Activated naive CD8-positive, alpha-beta T cell treated with anti-CD3 and anti-CD28 coated beads, Interleukin-2, amount 10 ng/mL, durations not matched to agents 7 days and 5 days (primary cell): ENCODE measurements around the gene TSPAN9. TPM values are rescaled to one million over a fixed set of nuclear protein-coding genes. Genes with fewer than 3 reads are reported as not detected.
"Not testable (repeated sequence)": the region's sequence is repeated elsewhere in the genome, so short reads cannot be mapped to it uniquely, and the experiment has no call there.

Experiments used
- ATAC-seq: fragments of 150-1000 bp; cut with Tn5 transposase; one replicate; pipeline ENCODE4 v1.10.0; 2021; ENCODE audit warnings: low read depth, moderate library complexity
- POLR2A ChIA-PET: fragments of 350-600 bp; sonication (Branson Sonifier 250); formaldehyde crosslinking; loops from one replicate; lab custom pipeline; 2021; ENCODE audit warnings: antibody characterized with exemption; lab: Charles Lee
- DNase-seq: peaks from one replicate; pipeline ENCODE4 v3.0.0; 2021
- H3K27ac Mint-ChIP-seq: one replicate; pipeline ENCODE4 v1.8.0; 2022; ENCODE audit warnings: mild to moderate bottlenecking, mixed read lengths
- H3K27me3 Mint-ChIP-seq: one replicate; pipeline ENCODE4 v1.8.0; 2022; ENCODE audit warnings: mild to moderate bottlenecking, moderate library complexity, mixed read lengths
- H3K36me3 Mint-ChIP-seq: one replicate; pipeline ENCODE4 v1.8.0; 2021; ENCODE audit warnings: mild to moderate bottlenecking, mixed read lengths
- H3K4me1 Mint-ChIP-seq: one replicate; pipeline ENCODE4 v1.8.0; 2021; ENCODE audit warnings: mixed read lengths
- H3K4me3 Mint-ChIP-seq: one replicate; pipeline ENCODE4 v1.8.0; 2022; ENCODE audit warnings: mild to moderate bottlenecking, moderate library complexity, mixed read lengths
- H3K9me3 Mint-ChIP-seq: one replicate; pipeline ENCODE4 v1.8.0; 2021; ENCODE audit warnings: mixed read lengths
- total RNA-seq, 2 experiments: library from RNA; stranded (reverse); gene quantifications; one replicate each; pipeline ENCODE4 v1.2.3, GENCODE V29; 2021

TSPAN9 gene
- total RNA-seq, 2 experiments from 2014 or later, result 0.42 to 0.60 TPM

DNA sequence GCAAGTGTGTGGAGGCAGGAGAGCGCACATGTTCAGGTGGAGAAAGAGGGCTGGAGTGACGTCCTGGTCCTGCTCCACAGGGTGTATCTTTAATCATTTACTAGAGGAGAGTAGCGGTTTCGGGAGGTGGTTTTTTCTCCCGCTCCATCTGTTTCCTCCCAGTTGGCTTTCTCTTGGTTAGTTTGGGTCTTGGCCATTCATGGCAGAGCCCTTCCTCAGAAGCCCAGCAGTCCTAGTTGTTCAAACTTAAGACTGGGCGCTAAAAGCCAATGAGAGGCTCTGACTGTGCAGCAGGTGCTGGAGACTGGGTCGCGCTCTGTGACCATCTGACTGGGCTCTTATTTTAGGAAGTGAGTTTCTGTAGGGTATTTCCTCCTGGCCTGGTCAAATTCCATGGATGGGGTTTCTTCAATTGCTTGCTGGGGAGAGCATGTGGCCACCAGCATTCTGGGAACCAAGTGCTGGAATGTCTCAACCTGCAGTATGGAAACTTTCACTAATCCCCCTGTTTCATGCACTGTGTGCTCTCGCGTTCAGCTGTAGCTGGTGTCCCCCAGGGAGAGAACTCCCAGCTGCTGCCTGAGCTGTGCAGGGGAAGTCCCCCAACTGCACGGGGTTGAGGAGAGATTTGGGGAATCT is 27.4 kb upstream of the TSPAN9 start:
- no peaks in the 10 kb centered on the region for H3K9me3 Mint-ChIP-seq
- POLR2A ChIA-PET, result no interaction called here
- no peaks in the 10 kb centered on the region for H3K4me1 Mint-ChIP-seq
- no peak overlapping the region for H3K27ac Mint-ChIP-seq
- ATAC-seq (no peak), DNase-seq (no peak)
- peaks cover 23% of the 10 kb centered on the region for H3K27me3 Mint-ChIP-seq
- no peaks in the 10 kb centered on the region for H3K36me3 Mint-ChIP-seq
- no peak overlapping the region for H3K4me3 Mint-ChIP-seq

DNA sequence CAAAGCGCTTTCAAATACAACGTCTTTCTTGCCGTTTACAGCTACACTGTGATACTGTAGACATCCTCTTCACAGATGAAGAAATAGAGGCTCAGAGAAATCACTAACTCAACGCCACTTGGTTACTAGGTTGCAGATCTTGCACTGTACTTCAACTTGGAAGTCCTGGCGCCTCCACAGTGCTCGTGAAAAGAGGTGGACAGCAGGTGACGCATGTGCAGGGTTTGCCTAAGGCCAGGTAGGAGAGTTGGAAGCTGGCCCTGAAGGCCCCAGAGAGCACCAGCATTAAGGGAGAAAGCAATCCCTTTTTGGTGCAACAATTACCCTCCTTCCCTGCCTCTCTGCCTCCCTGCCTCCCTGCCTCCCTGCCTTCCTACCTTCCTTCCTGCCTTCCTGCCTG is 22.8 kb upstream of the TSPAN9 start:
- H3K36me3 Mint-ChIP-seq, result no peaks in the 10 kb centered on the region
- ATAC-seq (no peak), DNase-seq (no peak)
- H3K4me3 Mint-ChIP-seq, result no peak overlapping the region
- H3K27me3 Mint-ChIP-seq, result peaks cover 14% of the 10 kb centered on the region
- POLR2A ChIA-PET, result no interaction called here
- no peaks in the 10 kb centered on the region for H3K4me1 Mint-ChIP-seq
- H3K27ac Mint-ChIP-seq, result no peak overlapping the region
- no peaks in the 10 kb centered on the region for H3K9me3 Mint-ChIP-seq

DNA sequence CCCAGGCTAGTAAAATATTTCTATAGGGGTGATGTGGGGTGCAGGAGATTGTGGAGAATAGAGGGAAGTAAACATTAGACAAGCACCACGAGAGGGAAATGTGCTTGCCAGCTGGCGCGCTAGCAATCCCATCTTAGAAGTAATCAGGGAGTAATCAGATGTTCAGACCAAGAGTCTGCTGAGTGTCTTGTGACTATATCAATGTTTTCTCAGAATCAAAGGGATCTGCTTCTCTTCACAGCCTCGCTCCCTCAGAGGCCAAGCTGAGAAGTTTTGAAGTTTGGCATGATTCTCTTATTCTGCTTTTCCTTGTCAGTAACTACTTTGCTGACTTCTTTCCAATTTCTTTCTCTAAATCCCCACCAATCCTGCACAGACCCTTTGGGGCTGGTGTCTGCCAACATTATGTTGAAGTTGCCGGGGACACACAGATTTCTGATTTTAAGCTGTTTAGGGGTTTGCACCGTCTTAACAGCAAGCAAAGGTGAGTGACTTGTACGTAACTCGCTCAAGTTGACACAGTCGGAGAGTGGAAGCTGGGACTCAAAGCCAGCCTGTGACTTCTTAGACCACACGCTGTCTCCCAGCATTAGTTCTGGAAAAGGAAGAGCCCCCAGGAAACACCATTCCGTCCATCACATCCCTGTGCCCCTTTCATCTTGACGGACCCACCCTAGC is 22.0 kb upstream of the TSPAN9 start:
- POLR2A ChIA-PET, result no interaction called here
- ATAC-seq (no peak), DNase-seq (no peak)
- no peak overlapping the region for H3K4me3 Mint-ChIP-seq
- no peaks in the 10 kb centered on the region for H3K9me3 Mint-ChIP-seq
- H3K36me3 Mint-ChIP-seq, result no peaks in the 10 kb centered on the region
- H3K27me3 Mint-ChIP-seq, result peaks cover 12% of the 10 kb centered on the region
- H3K27ac Mint-ChIP-seq, result no peak overlapping the region
- no peaks in the 10 kb centered on the region for H3K4me1 Mint-ChIP-seq

DNA sequence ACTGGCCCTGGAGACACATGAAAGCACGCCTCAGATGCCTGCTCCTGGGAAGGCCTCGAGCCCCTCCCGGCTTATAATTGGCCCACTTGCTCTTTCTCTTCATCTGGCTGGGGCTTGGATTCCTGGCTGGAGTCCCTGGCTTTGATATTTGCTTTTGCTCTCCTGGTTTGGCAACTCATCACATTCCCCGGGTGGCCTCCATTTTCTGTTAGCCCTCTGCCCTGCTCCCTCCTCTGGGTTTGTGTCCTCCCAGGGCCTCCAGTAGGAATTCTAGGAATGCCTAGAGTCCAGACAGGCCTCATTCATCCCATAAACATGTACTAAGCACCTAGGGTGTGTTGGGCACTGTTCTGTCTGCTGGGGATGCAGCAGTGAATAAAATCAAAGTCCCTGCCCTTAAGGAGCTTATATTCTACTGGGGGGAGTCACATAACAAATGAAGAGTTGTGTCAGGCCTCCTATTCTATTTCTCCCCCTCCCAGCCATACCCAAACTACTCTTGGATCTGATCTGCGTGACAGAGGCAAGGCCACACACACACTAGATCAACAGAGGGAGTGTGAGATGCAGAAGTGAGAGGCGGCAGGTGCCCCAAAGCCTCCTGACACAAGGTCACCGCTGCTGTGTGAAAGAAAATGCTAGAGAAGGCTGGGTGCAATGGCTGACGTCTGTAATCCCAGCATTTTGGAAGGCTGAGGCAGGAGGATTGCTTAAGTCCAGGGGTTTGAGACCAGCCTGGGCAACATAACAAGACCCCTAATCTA is 21.3 kb upstream of the TSPAN9 start:
- H3K9me3 Mint-ChIP-seq, result no peaks in the 10 kb centered on the region
- no peak overlapping the region for H3K27ac Mint-ChIP-seq
- H3K27me3 Mint-ChIP-seq, result peaks cover 13% of the 10 kb centered on the region
- DNase-seq (no peak), ATAC-seq (no peak)
- peaks cover 2% of the 10 kb centered on the region for H3K4me1 Mint-ChIP-seq
- H3K36me3 Mint-ChIP-seq, result no peaks in the 10 kb centered on the region
- no peak overlapping the region for H3K4me3 Mint-ChIP-seq
- POLR2A ChIA-PET, result no interaction called here

DNA sequence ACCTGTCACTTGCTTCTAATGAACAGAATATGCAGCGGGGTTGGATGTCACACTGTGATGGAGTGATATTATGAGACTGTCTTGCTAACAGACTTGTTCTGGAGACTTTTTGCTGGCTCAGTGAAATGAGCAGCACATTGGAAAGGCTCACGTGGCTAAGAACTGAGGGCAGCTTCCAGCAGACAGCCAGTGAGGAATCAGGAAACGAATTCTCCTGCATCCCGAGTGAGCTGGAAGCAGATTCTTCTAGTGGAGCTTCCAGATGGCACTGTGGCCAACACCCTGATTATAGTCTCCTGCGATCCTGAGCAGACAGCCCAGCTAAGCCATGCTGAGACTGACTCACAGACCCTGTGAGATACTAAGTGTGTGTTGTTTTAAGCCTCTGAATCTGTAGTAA is 16.1 kb upstream of the TSPAN9 start:
- DNase-seq, result no peak
- no peak overlapping the region for H3K4me3 Mint-ChIP-seq
- H3K36me3 Mint-ChIP-seq, result no peaks in the 10 kb centered on the region
- peaks cover 5% of the 10 kb centered on the region for H3K4me1 Mint-ChIP-seq
- H3K27ac Mint-ChIP-seq, result no peak overlapping the region
- peaks cover 29% of the 10 kb centered on the region for H3K27me3 Mint-ChIP-seq
- POLR2A ChIA-PET, result no interaction called here
- H3K9me3 Mint-ChIP-seq, result peaks cover 4% of the 10 kb centered on the region
- no peak for ATAC-seq

DNA sequence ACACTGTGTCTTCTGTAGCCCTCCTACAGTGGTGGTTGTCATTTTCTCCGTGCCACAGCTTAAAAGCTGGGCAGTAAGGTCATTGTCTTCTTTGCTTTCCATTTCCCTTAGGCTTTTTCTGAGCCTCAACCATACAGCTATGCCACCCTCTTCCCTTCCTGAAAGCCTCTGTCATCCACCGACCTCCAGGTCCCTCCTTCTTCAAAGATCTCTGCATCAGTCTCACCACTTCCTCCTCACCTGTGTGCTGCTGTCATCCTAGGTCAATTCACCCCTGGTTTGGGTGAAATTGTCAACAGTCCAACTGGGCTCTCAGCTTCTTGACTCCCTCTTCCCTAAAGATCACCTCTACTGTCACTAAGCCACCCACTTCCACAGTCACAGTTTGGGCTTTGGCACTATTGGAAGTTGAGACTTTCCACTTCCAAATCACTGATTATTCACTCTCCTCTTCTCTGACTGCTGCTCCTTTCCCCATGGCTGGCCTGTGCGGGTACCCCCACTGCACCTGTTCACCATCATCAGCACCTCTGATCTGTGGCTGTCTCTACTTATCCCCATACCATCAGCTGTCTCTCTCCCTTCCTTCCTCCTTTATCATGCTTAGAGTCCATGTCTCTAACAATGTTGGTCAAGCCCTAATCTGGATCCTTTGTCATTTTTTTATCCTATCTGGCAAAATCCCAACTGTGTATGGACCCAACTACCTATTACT is 15.5 kb upstream of the TSPAN9 start:
- peaks cover 29% of the 10 kb centered on the region for H3K27me3 Mint-ChIP-seq
- peaks cover 4% of the 10 kb centered on the region for H3K9me3 Mint-ChIP-seq
- H3K4me1 Mint-ChIP-seq, result peaks cover 5% of the 10 kb centered on the region
- H3K36me3 Mint-ChIP-seq, result no peaks in the 10 kb centered on the region
- POLR2A ChIA-PET, result no interaction called here
- no peak for DNase-seq
- no peak overlapping the region for H3K4me3 Mint-ChIP-seq
- ATAC-seq, result no peak
- H3K27ac Mint-ChIP-seq, result no peak overlapping the region

DNA sequence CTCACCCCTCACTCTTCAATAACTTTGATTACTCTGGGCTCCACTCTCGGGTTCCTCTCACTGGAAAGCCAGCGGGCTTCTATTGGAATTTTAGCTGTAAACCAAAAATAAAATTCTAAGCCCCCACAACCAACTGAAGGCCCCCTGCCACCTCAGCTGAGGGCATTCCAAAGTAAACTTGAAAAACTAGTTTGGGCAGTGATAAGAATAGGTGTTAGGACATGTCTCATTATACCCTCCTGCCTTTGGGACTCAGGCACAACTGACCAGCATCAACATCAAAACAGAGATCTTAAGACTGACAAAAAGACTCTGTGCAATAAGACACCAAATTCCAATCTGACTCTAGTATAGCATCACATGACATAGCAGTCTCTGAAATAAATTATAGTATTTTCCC is 11.9 kb upstream of the TSPAN9 start:
- POLR2A ChIA-PET, result no interaction called here
- H3K27me3 Mint-ChIP-seq, result peaks cover 43% of the 10 kb centered on the region
- H3K9me3 Mint-ChIP-seq, result peaks cover 4% of the 10 kb centered on the region

DNA sequence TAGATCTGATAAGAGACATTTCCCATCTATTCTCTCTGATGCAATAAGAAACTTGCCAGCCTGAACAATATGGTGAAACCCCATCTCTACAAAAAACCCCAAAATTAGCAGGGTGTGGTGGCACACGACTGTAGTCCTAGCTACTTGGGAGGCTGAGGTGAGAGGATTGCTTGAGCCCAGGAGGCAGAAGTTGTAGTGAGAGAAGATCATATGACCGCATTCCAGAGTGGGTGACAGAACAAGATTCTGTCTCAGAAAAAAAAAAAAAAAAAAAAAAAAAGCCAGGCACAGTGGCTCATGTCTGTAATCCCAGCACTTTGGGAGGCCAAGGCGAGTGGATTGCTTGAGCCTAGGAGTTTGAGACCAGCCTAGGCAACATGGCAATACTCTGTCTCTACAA is 11.3 kb upstream of the TSPAN9 start:
- H3K4me1 Mint-ChIP-seq, POLR2A ChIA-PET, H3K27ac Mint-ChIP-seq, H3K4me3 Mint-ChIP-seq, DNase-seq, H3K36me3 Mint-ChIP-seq, H3K9me3 Mint-ChIP-seq, ATAC-seq: not testable (repeated sequence)
- H3K27me3 Mint-ChIP-seq, result peaks cover 40% of the 10 kb centered on the region

More for the DNA sequence above, 11.9 kb upstream of the TSPAN9 start:
- H3K27ac Mint-ChIP-seq, result no peak overlapping the region
- H3K36me3 Mint-ChIP-seq, result no peaks in the 10 kb centered on the region
- no peak overlapping the region for H3K4me3 Mint-ChIP-seq
- ATAC-seq (no peak), DNase-seq (no peak)
- H3K4me1 Mint-ChIP-seq, result peaks cover 5% of the 10 kb centered on the region

DNA sequence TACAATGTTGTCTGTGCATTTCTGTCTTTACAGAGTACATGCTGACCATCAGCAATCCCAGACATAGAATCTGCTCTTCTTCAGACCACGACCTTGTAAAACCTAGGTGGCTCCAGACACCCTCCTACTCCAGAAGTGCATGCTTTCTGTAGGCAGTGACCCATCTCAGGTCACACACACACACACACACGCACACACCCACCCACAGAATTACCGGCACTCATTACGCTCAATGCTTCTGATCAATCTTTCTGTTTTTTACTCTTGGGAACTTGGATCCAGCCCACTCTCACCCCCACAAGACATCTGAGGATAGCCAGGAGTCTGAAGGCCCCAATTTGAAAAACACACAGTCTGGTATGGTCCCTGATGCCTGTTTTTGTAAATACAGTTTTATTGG is 7.5 kb upstream of the TSPAN9 start:
- Mint-ChIP-seq H3K4me3 (no peak overlapping the region), H3K27ac (no peak overlapping the region), H3K36me3 (no peaks in the 10 kb centered on the region), H3K9me3 (no peaks in the 10 kb centered on the region), H3K27me3 (peaks cover 21% of the 10 kb centered on the region), H3K4me1 (no peaks in the 10 kb centered on the region)
- ATAC-seq (no peak), DNase-seq (no peak)
- POLR2A ChIA-PET, result interaction anchor here (0.6 kb wide), 1 partner anchor 100 kb away, joined by 8 read pairs; no protein-coding TSS in a partner anchor

DNA sequence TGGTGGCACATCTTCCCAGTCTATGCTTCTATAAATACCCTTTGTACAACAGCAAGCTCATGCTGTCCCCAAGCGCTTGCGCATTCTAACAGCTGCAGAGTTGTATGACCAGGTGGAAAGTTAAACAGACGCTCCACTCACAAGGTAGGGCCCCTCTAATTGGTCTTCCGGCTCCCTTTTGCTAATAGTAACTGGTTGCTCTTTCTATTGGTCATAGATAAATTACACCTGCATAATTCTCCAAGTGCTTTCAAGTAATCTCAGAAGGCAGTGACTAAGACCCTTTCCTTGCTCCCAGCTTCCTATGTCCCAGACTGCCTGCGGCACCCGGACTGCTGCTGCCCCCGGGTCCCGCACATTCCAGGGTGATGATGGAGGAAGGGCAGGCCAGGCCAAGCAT is 6.1 kb upstream of the TSPAN9 start:
- POLR2A ChIA-PET, result no interaction called here

DNA sequence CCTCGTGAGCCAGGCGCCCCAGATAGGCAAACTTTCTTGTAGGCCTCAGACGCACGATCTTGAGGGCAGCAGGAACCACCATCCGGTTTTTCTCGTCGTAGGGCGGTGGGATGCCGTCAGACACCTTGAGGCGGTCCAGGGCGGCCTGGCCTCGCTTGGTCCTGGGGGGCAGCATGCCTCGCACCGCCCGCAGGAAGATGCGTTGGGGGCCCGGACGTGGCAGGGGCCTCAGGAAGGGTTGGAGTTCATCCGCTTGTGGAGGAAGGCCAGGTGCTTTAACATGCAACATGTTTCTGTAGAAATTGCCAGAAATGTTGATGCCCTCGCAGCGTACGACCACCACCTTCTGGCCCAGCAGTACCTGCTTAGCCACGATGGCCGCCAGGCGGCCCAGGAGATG is 5.5 kb upstream of the TSPAN9 start:
- POLR2A ChIA-PET, result no interaction called here
- H3K4me1 Mint-ChIP-seq, result no peaks in the 10 kb centered on the region
- no peaks in the 10 kb centered on the region for H3K36me3 Mint-ChIP-seq
- H3K27me3 Mint-ChIP-seq, result peaks cover 25% of the 10 kb centered on the region
- H3K9me3 Mint-ChIP-seq, result no peaks in the 10 kb centered on the region
- no peak overlapping the region for H3K27ac Mint-ChIP-seq
- DNase-seq (no peak), ATAC-seq (no peak)
- H3K4me3 Mint-ChIP-seq, result no peak overlapping the region

More for the DNA sequence above, 6.1 kb upstream of the TSPAN9 start:
- Mint-ChIP-seq H3K27me3 (peaks cover 24% of the 10 kb centered on the region), H3K4me3 (no peak overlapping the region), H3K36me3 (no peaks in the 10 kb centered on the region), H3K4me1 (no peaks in the 10 kb centered on the region), H3K27ac (no peak overlapping the region), H3K9me3 (no peaks in the 10 kb centered on the region)
- DNase-seq (no peak), ATAC-seq (no peak)

DNA sequence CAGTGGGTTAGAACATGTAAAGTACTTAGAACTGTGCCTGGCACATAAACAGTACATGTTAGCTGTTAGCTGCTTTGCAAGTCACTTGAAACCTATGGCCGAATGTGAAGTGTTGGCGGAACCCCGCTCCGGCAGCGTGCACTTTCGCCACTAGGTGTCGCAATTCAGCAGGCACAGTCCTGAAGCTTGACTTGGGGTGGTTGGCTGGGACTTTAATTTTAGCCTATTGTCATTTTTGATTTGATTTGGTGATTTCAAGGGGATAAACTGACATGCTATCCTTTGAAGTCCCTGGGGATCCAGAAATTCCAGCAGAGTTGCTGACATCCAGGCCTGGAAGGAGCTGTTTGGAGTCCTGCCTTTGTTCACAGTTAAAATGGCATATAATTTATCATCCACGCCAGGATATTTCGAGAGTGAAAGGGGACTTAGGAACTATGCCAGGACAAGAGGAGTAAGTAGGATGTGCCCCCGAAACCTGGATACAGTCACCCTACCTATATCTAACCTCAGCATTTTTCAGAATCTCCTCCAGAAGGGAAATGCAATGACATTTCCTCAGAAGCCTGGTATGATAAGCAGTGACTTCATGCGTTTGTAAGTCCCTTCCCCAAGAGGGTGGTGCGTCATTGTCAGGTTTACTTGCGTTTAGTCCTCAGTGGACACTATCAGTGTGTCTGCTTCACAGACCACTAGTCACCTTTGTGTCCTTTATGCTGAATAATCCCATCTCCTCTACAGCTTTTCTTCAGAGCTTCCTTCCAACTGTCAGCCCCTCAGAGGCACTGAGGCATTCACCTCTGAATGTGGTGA is 3.5 kb upstream of the TSPAN9 start:
- no peak overlapping the region for H3K27ac Mint-ChIP-seq
- POLR2A ChIA-PET, result interaction anchor here (1.0 to 1.1 kb wide), 2 partner anchors 56 to 202 kb away, joined by 3 read pairs; no protein-coding TSS in a partner anchor
- H3K36me3 Mint-ChIP-seq, result no peaks in the 10 kb centered on the region
- ATAC-seq, result peak; percentile 55
- DNase-seq, result peak; percentile 85
- no peaks in the 10 kb centered on the region for H3K4me1 Mint-ChIP-seq
- no peak overlapping the region for H3K4me3 Mint-ChIP-seq
- no peaks in the 10 kb centered on the region for H3K9me3 Mint-ChIP-seq
- H3K27me3 Mint-ChIP-seq, result peaks cover 29% of the 10 kb centered on the region
